ENCODE data around the gene NCOA1.

DNA sequence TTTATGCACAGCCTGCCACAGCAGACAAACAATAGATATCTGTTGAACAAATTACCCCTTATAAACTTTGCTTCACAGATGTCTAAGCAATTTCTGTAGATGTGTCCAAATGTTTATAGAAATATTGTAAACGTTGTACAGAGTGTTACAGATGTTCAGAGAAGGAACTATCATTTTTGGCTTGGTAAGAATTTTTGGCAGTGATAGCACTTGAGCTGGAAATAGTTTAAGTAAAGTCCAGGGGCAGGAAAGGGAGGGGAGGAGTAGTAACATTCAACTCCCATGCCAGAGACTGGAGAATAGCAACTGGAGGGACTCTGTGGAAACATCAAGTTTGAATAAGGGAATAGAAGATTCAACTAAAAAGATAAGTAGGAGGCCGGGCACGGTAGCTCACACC is 297.8 kb downstream of the NCOA1 start:
- TF ChIP-seq CTCF (conservative IDR thresholded peaks at IDR 0.05; ENCODE audit: low read depth, low read length): no peak
- TF ChIP-seq EZH2 (IDR thresholded peaks at IDR 0.05; ENCODE audit: borderline replicate concordance, low read depth, low read length, poor library complexity, severe bottlenecking): no peak

All from A673 (cell line).